ENCODE measurements around the gene CTSE.

Gene CTSE

GRCh38 chr1:205972081-205972480, 51.6 kb downstream of the CTSE start:
- TF ChIP-seq CTCF (IDR thresholded peaks at IDR 0.05; ENCODE audit: insufficient read depth, low read length, poor library complexity, severe bottlenecking): no peak
- no peak overlapping the region for H3K4me3 ChIP-seq (replicated peaks; ENCODE audit: low read depth, low read length)
- DNase-seq (ENCODE audit: extremely low read depth, insufficient read length): no peak
- H3K27me3 ChIP-seq (replicated peaks; ENCODE audit: control insufficient read depth, insufficient read depth, low read length): no peaks in the 10 kb centered on the region
- H3K36me3 ChIP-seq (ENCODE audit: control insufficient read depth, insufficient read depth, low read length): no peaks in the 10 kb centered on the region

- Histone ChIP-seq H3K4me3 (replicated peaks; ENCODE audit: low read depth, low read length) (no peak overlapping the region), H3K27me3 (replicated peaks; ENCODE audit: control insufficient read depth, insufficient read depth, low read length) (no peaks in the 10 kb centered on the region)
- TF ChIP-seq CTCF (IDR thresholded peaks at IDR 0.05; ENCODE audit: insufficient read depth, low read length, poor library complexity, severe bottlenecking): no peak
These were observed 52.6 kb downstream of the CTSE start for GRCh38 chr1:205971082-205971481.

GRCh38 chr1:205970486-205970885, 53.2 kb downstream of the CTSE start:
- no peak for TF ChIP-seq CTCF (IDR thresholded peaks at IDR 0.05; ENCODE audit: insufficient read depth, low read length, poor library complexity, severe bottlenecking)
- no peaks in the 10 kb centered on the region for H3K36me3 ChIP-seq (ENCODE audit: control insufficient read depth, insufficient read depth, low read length)
- no peaks in the 10 kb centered on the region for H3K27me3 ChIP-seq (replicated peaks; ENCODE audit: control insufficient read depth, insufficient read depth, low read length)
- no peak for DNase-seq (ENCODE audit: extremely low read depth, insufficient read length)
- no peak overlapping the region for H3K4me3 ChIP-seq (replicated peaks; ENCODE audit: low read depth, low read length)

More at GRCh38 chr1:205971082-205971481, 52.6 kb downstream of the CTSE start:
- no peak for DNase-seq (ENCODE audit: extremely low read depth, insufficient read length)
- no peaks in the 10 kb centered on the region for H3K36me3 ChIP-seq (ENCODE audit: control insufficient read depth, insufficient read depth, low read length)

GRCh38 chr1:205969229-205969628, 54.5 kb downstream of the CTSE start:
- H3K4me3 ChIP-seq (replicated peaks; ENCODE audit: low read depth, low read length): no peak overlapping the region
- no peaks in the 10 kb centered on the region for H3K27me3 ChIP-seq (replicated peaks; ENCODE audit: control insufficient read depth, insufficient read depth, low read length)
- no peaks in the 10 kb centered on the region for H3K36me3 ChIP-seq (ENCODE audit: control insufficient read depth, insufficient read depth, low read length)
- no peak for TF ChIP-seq CTCF (IDR thresholded peaks at IDR 0.05; ENCODE audit: insufficient read depth, low read length, poor library complexity, severe bottlenecking)
- no peak for DNase-seq (ENCODE audit: extremely low read depth, insufficient read length)

- H3K4me3 ChIP-seq (replicated peaks; ENCODE audit: low read depth, low read length): no peak overlapping the region
- no peak for DNase-seq (ENCODE audit: extremely low read depth, insufficient read length)
- H3K27me3 ChIP-seq (replicated peaks; ENCODE audit: control insufficient read depth, insufficient read depth, low read length): no peaks in the 10 kb centered on the region
- TF ChIP-seq CTCF (IDR thresholded peaks at IDR 0.05; ENCODE audit: insufficient read depth, low read length, poor library complexity, severe bottlenecking): no peak
- no peaks in the 10 kb centered on the region for H3K36me3 ChIP-seq (ENCODE audit: control insufficient read depth, insufficient read depth, low read length)
These were observed 56.0 kb downstream of the CTSE start for GRCh38 chr1:205967554-205968335.
